NT2/D1 (cell line): ENCODE data around the gene TMEM132A.

Experiments
- DNase-seq: peaks from one replicate; pipeline ENCODE4 v3.0.0-alpha.2; 2011; ENCODE audit warnings: low read depth, low spot score
- H3K27me3 ChIP-seq: 2 replicates; pipeline ENCODE4 v1.6.0; 2011; ENCODE audit warnings: mild to moderate bottlenecking; ENCODE audit not compliant: insufficient read length, insufficient read depth
- H3K36me3 ChIP-seq: 2 replicates; pipeline ENCODE4 v1.6.1; 2011; ENCODE audit warnings: mild to moderate bottlenecking, low read length, mixed read lengths; ENCODE audit not compliant: insufficient read depth, insufficient read length
- H3K4me1 ChIP-seq: 2 replicates; pipeline ENCODE4 v1.5.1; 2011; ENCODE audit not compliant: insufficient read depth, insufficient read length
- H3K4me3 ChIP-seq: 2 replicates; pipeline ENCODE4 v1.5.1; 2011; ENCODE audit warnings: low read depth; ENCODE audit not compliant: insufficient read length
- H3K9ac ChIP-seq: 2 replicates; pipeline ENCODE4 v1.6.0; 2011; ENCODE audit warnings: low read depth; ENCODE audit not compliant: insufficient read length
- H3K9me3 ChIP-seq: 2 replicates; pipeline ENCODE4 v1.5.1; 2011; ENCODE audit warnings: mild to moderate bottlenecking, low read length; ENCODE audit not compliant: insufficient read depth
- SUZ12 ChIP-seq: IDR thresholded peaks from 2 replicates; pipeline ENCODE4 v1.6.1; 2011; ENCODE audit not compliant: insufficient read length, insufficient read depth; ENCODE audit errors: extremely low read depth
- YY1 ChIP-seq: IDR thresholded peaks from 2 replicates; pipeline ENCODE4 v1.6.1; 2011; ENCODE audit not compliant: insufficient read length, insufficient read depth
- ZNF274 ChIP-seq: IDR thresholded peaks from 2 replicates; pipeline ENCODE4 v1.6.1; 2011; ENCODE audit warnings: mild to moderate bottlenecking, low read depth, low read length

Gene TMEM132A

DNA sequence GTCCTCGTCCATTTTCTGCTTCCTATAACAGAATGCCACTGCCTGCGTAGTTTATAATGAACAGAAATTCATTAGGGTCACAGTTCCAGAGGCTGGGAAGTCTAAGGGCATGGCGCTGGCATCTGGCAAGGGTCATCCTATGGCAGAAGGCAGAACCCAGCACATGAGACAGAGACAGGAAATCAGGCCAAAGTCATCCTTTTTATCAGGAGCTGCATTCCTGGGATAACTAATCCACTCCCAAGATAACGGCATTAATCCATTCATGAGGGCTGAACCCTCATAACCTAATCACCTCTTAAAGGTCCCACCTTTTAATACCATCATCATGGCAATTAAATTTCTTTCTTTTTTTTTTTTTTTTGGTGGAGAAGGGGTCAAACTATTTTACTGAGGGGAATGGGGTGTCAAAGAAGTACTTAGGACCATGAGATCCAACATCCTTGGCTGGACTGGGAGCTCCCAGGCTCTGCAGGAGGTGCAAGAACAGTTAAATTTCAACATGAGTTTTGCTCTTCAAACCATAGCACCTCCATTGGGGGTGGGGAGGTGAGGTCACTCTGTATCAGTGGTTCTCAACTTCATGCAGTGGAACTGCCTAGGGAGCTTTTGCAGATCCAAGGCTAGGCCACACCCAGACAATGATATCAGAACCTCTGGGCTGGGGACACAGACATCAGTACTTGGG, 5.9 kb upstream of the TMEM132A start:
- Histone ChIP-seq H3K27me3 (no peaks in the 10 kb centered on the region), H3K9ac (no peak overlapping the region), H3K4me3 (no peak overlapping the region), H3K9me3 (peaks cover 1% of the 10 kb centered on the region; the same call in 1 of the 2 replicates), H3K36me3 (peaks cover 60% of the 10 kb centered on the region), H3K4me1 (peaks cover 17% of the 10 kb centered on the region)
- TF ChIP-seq ZNF274 (no peak), YY1 (no peak), SUZ12 (no peak)
- no peak for DNase-seq

DNA sequence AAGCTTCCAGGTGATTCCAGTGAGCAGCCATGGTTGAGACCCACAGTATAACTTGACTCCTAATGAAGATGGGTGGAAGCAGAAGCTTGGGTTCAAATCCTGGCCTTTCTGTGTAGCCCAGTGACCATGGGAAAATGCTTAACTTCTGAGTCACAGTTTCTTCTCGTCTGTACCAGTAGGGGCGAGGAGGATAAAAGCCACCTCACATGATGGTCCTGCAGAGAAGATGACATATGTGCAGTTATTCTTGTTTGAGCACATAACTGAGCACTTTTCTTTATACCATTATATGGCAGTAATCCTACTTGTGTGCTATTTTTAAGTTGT, 5.4 kb upstream of the TMEM132A start:
- no peak for TF ChIP-seq SUZ12
- no peak for TF ChIP-seq ZNF274
- TF ChIP-seq YY1: no peak
- H3K4me3 ChIP-seq: no peak overlapping the region
- peaks cover 19% of the 10 kb centered on the region for H3K4me1 ChIP-seq
- no peak overlapping the region for H3K9ac ChIP-seq
- DNase-seq: no peak
- peaks cover 6% of the 10 kb centered on the region; the same call in 1 of the 2 replicates for H3K9me3 ChIP-seq
- no peaks in the 10 kb centered on the region for H3K27me3 ChIP-seq
- peaks cover 63% of the 10 kb centered on the region for H3K36me3 ChIP-seq

DNA sequence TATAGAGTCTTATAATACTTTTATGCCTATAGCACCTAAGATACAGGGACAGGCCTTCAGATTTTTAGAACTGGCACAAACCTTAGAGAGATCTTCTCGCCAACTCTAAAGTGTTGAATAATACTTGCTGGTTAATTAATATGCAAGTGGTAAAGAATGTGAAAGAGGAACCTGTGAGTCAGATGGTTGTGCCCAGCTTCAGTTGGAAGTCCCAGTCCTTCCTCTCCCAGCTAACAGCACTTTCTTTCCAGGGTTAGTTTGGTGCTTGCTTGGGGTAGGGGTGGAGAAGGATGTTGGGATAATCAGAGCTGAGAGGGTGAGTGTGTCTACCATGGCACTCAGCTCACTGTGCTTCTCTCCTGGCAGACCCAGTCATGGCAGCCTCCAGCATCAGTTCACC, 4.9 kb upstream of the TMEM132A start:
- Histone ChIP-seq H3K4me3 (no peak overlapping the region), H3K36me3 (peaks cover 63% of the 10 kb centered on the region), H3K9ac (no peak overlapping the region), H3K9me3 (peaks cover 7% of the 10 kb centered on the region; the same call in 1 of the 2 replicates), H3K27me3 (no peaks in the 10 kb centered on the region), H3K4me1 (peaks cover 19% of the 10 kb centered on the region)
- TF ChIP-seq YY1 (no peak), ZNF274 (no peak), SUZ12 (no peak)
- no peak for DNase-seq

DNA sequence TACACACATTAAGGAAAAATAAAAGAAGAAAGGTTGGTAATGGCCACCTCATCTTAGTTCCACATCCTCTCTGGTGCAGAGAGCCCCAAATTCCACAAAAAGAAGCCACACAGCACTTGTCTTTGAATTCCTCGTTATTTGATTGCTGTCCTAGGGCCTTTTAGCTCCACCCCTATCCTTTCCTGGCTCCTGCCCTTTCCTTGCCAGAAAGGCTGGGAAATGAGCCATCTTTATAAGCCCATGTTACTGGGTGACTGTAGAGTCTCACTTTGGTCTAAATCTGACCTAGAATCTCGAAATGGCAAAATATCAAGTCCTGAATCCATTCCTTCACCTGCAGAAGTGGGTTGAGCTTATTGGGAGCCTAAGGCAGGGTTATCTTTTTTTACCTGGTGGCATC, 4.3 kb upstream of the TMEM132A start:
- Histone ChIP-seq H3K4me3 (no peak overlapping the region), H3K9ac (no peak overlapping the region), H3K4me1 (peaks cover 18% of the 10 kb centered on the region), H3K27me3 (no peaks in the 10 kb centered on the region), H3K9me3 (peaks cover 7% of the 10 kb centered on the region; the same call in 1 of the 2 replicates), H3K36me3 (peaks cover 63% of the 10 kb centered on the region)
- no peak for DNase-seq
- TF ChIP-seq YY1 (no peak), SUZ12 (no peak), ZNF274 (no peak)

DNA sequence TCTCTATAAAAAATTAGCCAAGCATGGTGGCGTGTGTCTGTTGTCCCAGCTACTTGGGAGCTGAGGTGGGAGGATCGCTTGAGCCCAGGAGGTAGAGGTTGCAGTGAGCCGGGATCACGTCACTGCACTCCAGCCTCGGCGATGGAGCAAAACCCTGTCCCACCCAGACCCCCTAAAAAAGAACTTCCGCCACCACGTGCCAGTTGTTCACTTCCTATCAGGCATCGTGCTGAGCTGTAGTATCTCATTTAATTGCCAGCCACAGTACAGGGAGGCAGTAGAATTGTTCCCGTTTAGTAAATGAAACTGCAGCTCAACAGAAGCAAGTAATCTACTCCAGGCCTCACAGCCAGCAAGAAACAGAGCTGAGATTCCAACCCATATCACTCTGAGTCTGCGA, 3.0 kb upstream of the TMEM132A start:
- peaks cover 14% of the 10 kb centered on the region for H3K4me1 ChIP-seq
- H3K9me3 ChIP-seq: peaks cover 7% of the 10 kb centered on the region; the same call in 1 of the 2 replicates
- peaks cover 66% of the 10 kb centered on the region for H3K36me3 ChIP-seq
- DNase-seq: no peak
- TF ChIP-seq SUZ12: no peak
- TF ChIP-seq YY1: no peak
- no peak for TF ChIP-seq ZNF274
- no peak overlapping the region for H3K4me3 ChIP-seq
- no peaks in the 10 kb centered on the region for H3K27me3 ChIP-seq
- no peak overlapping the region for H3K9ac ChIP-seq

DNA sequence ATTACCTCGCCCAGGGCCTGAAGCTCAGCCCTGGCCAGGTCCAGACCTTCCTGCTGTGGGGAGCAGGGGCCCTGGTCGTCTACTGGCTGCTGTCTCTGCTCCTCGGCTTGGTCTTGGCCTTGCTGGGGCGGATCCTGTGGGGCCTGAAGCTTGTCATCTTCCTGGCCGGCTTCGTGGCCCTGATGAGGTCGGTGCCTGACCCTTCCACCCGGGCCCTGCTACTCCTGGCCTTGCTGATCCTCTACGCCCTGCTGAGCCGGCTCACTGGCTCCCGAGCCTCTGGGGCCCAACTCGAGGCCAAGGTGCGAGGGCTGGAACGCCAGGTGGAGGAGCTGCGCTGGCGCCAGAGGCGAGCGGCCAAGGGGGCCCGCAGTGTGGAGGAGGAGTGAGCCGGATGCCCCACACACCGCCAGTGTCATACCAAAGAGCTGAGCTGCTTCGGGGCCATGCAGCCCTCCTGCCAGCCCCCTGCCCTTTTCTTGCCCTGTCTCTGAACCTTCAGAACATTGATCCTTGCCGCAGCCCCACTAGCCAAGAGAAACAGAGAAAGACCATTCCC, 2.4 kb upstream of the TMEM132A start:
- Histone ChIP-seq H3K27me3 (no peaks in the 10 kb centered on the region), H3K36me3 (peaks cover 68% of the 10 kb centered on the region), H3K9ac (no peak overlapping the region), H3K4me1 (peaks cover 10% of the 10 kb centered on the region), H3K4me3 (no peak overlapping the region), H3K9me3 (peaks cover 7% of the 10 kb centered on the region; the same call in 1 of the 2 replicates)
- no peak for DNase-seq
- TF ChIP-seq YY1: no peak
- TF ChIP-seq SUZ12: no peak
- no peak for TF ChIP-seq ZNF274

DNA sequence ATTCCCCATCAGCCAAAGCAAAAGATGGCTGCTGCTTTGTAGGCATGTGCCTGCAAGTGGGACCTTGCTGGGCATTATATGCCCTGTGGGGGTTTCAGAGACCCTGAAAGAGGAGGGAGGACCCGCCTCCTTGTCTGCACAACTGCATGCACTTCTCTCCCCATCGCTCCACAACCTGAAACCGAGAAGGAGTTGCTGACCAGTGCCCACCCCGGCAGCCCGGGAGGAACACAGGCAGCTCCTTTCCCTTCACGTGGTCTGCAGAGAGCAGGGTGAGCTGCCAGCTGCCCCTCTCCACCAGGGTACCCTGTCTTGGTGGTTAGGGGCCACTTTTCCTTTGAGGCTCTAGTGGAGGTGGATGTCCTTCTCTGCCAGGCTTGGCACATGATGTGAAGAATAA, 1.4 kb upstream of the TMEM132A start:
- DNase-seq: no peak
- H3K9ac ChIP-seq: no peak overlapping the region
- H3K27me3 ChIP-seq: no peaks in the 10 kb centered on the region
- H3K4me1 ChIP-seq: peaks cover 7% of the 10 kb centered on the region
- H3K4me3 ChIP-seq: no peak overlapping the region
- H3K36me3 ChIP-seq: peaks cover 70% of the 10 kb centered on the region
- TF ChIP-seq YY1 (no peak), ZNF274 (no peak), SUZ12 (no peak)
- peaks cover 7% of the 10 kb centered on the region; the same call in 1 of the 2 replicates for H3K9me3 ChIP-seq
